SH-SY5Y (cell line): Measurements from ENCODE around the gene LBHD1.

Source experiments
- GATA2 ChIP-seq: IDR thresholded peaks from 2 replicates; pipeline ENCODE4 v1.6.1; 2011; ENCODE audit warnings: mild to moderate bottlenecking, low read depth, low read length
- GATA3 ChIP-seq: IDR thresholded peaks from 2 replicates; pipeline ENCODE4 v1.6.1; 2011; ENCODE audit warnings: low read depth, mild to moderate bottlenecking, low read length, moderate library complexity

Gene LBHD1

DNA sequence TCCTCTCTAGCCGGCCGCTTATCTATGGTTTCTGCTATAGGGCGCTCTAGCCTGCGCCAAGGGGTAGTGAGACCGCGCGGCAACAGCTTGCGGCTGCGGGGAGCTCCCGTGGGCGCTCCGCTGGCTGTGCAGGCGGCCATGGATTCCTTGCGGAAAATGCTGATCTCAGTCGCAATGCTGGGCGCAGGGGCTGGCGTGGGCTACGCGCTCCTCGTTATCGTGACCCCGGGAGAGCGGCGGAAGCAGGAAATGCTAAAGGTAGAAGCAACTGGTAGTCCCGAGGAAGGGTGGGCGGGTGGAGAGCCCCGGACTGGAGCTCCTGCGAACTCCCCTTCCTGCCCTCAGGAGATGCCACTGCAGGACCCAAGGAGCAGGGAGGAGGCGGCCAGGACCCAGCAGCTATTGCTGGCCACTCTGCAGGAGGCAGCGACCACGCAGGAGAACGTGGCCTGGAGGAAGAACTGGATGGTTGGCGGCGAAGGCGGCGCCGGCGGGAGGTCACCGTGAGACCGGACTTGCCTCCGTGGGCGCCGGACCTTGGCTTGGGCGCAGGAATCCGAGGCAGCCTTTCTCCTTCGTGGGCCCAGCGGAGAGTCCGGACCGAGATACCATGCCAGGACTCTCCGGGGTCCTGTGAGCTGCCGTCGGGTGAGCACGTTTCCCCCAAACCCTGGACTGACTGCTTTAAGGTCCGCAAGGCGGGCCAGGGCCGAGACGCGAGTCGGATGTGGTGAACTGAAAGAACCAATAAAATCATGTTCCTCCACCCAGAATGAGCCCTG lies at the start of gene LBHD1, which contains the start of gene UQCC3:
TSS of gene LBHD1 (minus strand) at position 660 of the 782 bp plus-strand sequence. CDS start 2,236 bp downstream, outside the sequence.
TSS of gene UQCC3 (plus strand) at position 66 of the 782 bp plus-strand sequence. CDS start at position 139, 73 bp downstream.
- TF ChIP-seq GATA2 (no peak), GATA3 (no peak)

DNA sequence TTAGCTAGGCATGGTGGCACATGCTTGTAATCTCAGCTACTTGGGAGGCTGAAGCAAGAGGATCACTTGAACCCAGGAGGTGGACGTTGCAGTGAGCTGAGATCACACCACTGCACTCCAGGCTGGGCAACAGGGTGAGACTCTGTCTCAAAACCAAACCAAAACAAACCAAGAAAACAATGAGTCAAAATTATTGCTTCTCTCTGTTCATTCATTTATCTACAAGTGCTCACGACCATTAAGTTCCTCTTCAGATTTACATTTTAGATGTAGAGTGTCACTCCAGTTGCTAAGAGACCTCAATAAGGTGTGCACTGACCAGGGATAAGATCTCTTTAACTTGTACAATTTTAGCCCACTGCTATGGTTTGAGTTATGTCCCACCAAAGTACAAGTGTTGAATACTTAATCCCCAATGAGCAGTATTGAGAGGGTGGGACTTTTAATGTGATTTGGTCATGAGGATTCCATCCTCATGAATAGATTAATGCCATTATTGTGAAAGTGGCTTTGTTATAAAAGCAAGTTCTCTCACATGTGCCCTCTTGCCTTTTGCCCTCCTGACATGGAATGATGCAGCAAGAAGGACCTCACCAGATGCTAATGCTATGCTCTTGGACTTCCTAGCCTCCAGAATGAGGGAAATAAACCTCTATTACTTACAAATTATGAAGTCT lies 47.4 kb upstream of the LBHD1 start:
- TF ChIP-seq GATA3: no peak
- no peak for TF ChIP-seq GATA2

GRCh38 chr11:62716816-62717215 lies 44.7 kb upstream of the LBHD1 start:
- no peak for TF ChIP-seq GATA3
- TF ChIP-seq GATA2: no peak

DNA sequence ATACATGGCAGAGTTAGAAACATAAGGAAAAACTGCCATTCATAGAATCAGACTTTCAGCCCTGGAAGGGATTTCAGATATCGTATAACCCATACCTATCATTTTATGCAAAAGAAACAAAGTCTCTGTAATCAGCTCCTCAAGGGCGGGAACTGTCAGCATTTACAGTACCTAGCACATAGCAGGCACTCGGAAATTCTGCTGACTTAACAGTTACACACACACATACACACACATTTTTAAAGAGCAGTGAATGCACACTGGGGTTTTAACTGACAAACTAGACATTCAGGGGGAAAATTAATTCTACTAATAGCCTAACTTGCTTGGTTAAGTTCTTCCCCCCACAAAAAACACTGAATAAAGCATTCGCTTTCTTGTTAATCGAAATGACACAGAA lies 44.1 kb upstream of the LBHD1 start:
- TF ChIP-seq GATA3 (no peak), GATA2 (no peak)

DNA sequence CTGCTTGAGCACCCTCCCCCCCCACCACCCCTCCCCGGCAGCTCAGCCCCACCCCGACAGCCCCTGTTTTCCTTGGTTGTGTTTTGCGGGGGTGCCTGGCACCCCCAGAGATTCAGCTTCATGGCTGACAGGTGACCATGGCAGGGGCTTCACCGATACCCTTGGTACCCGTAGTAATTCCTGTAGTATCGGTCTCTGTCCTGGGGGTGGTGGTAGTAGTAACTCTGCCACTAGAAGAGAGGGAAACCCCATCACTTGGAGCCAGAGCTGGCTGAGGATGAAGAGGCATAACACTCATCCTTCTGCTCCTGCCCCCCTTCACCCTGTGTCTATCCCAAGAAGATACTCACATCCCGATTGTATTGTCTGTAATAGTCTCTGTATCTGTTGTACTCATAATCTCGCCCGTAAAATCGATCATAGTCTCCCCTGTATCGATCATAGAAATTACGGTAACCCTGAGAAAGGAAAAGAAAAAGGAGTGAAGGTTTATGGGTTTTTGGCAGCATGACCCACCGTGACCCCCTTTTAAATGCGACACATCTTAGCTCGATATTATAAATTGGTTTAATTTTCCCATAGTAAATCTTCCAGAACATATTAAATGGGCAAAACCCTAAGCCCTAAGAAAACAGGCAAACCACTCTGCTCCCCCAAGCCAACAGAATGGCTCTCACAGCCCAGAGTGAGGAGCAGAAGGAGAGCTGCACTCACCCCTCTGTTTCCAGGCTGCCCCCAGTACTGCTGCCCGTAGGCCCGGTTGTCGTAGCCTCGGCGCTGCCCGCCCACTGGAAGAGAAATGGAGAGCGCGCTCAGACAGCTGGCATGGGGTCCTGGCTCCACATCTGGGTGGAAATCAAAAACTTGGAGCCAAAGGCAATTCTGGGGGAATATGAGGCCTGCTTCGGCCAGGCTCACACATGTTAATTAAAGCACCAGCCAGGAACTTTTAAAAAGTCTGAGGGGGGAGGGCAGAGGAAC lies 43.4 kb upstream of the LBHD1 start:
- no peak for TF ChIP-seq GATA3
- no peak for TF ChIP-seq GATA2

DNA sequence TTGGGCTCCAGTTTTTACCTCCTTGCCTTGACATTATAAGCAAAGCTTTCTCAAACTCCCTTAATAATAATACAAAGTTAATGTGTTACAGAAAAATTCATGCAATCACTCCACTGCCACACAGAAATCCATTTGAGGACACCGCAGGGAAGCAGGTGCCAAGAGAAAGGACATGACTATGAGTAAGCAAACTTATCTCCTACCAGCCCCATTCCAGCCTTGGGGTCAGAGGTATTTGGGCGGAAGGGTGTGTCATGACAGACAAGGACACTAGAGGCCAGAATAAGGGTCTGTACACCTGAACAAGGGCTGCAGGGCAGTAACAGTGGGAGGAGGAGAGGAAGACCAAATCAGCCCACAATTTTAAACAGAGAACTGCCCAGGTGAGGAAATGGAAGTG lies 41.3 kb upstream of the LBHD1 start:
- TF ChIP-seq GATA2 (no peak), GATA3 (no peak)

GRCh38 chr11:62712861-62713260 lies 40.8 kb upstream of the LBHD1 start:
- TF ChIP-seq GATA3 (no peak), GATA2 (no peak)

GRCh38 chr11:62712276-62712812 lies 40.3 kb upstream of the LBHD1 start:
- TF ChIP-seq GATA2 (no peak), GATA3 (no peak)

GRCh38 chr11:62710001-62710345 lies 37.9 kb upstream of the LBHD1 start:
- no peak for TF ChIP-seq GATA3
- no peak for TF ChIP-seq GATA2

DNA sequence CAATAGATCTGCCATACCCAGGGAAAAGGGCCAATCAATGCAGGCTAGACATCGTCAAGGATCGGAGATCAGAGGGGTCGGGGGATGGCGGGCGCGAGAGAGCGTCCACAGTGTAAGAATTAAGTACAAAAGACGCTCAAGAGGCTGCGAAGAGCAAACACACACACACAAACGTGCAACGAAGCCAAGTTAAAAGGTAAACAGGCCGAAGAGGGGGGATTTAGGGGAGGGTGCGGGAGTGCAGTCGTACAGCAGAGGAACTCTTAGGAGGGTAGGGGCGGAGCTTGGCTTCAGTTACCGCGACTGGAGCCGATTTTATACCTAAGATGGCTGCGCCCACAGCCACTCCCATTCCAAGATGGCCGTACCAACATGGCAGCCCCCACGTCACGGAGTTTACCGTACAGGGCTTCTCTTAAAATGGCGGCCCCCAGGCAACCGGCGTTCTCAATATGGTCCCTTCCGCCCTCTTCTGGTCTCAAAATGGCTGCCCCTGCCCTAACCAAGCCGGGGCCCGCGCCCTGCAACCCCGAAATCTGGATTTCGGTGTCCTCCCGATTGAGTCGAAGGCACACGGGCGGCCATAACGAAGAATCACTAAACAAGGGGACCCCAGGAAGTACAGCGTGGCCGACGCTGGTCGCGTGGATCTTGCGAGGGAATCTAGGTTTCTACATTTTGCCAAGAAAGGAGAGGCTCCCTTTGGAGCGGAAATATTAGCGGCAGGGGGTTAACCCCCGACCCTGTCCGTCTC lies 37.4 kb upstream of the LBHD1 start:
- TF ChIP-seq GATA2: no peak
- TF ChIP-seq GATA3: no peak

- TF ChIP-seq GATA3: no peak
- no peak for TF ChIP-seq GATA2
Observed at GRCh38 chr11:62708793-62709192, 36.7 kb upstream of the LBHD1 start.

DNA sequence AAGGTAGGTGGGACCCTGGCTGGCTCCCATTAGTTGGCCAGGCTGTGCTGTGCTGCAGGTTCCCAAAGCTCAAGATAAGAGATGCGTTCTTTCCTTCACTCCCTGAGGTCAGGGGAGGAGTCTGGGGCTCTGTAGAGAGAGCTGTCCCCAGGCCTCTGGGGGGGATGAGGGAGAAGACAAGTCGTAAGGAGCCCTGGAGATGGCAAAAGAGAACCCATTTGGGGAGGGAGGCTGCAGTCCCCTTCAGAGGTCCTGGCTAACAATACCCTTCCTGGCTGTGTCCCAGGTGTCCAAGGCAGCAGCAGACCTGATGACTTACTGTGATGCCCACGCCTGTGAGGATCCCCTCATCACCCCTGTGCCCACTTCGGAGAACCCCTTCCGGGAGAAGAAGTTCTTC lies 36.3 kb upstream of the LBHD1 start:
- no peak for TF ChIP-seq GATA2
- TF ChIP-seq GATA3: no peak

DNA sequence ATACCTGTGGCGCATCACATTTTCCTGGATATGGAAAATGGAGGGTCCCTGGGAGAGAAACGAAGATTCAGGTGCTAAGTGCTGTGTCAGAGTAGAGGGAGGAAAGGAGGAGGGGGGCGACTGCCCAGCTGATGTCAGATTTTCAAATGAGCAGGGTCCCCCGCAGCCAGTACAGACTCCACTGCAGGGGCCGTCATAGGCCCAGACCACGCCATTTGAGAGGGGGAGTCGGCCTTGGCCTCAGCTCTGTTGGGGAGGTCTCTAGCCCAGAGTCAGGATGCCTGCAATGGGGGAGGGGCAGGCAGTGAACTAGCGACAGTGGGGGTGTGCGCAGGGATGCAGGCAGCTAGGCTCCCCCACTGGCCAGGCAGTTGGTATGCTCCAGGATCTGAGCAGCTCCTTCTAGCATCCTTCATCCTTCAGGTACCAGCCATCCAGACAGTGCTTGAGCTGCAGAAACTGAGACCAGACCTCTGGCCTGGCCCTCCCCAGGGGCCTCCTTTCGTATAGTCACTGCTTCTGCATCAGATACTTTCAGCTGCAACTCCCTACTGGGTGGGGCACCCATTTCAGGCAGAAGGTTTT lies 35.3 kb upstream of the LBHD1 start, which contains the start of the genes BSCL2 and GNG3:
TSS of gene BSCL2 (minus strand) at position 148 of the 585 bp plus-strand sequence. CDS start 229 bp downstream, outside the sequence.
TSS of gene GNG3 (plus strand) at position 400 of the 585 bp plus-strand sequence. CDS start 620 bp downstream, outside the sequence.
- no peak for TF ChIP-seq GATA2
- no peak for TF ChIP-seq GATA3
